Activated CD4-positive, alpha-beta T cell treated with anti-CD3 and anti-CD28 coated beads, Interleukin-2, amount 50 U/mL, for 1 hour (primary cell): ENCODE data around the gene PITPNM3.

Experiments
- DNase-seq: peaks from one replicate; pipeline ENCODE4 v3.0.0-alpha.2; 2020

The PITPNM3 gene

GRCh38 chr17:6476076-6476809 lies 80.1 kb downstream of the PITPNM3 start:
- DNase-seq = no peak

- DNase-seq = no peak
Measured at GRCh38 chr17:6475411-6475810, 80.9 kb downstream of the PITPNM3 start.

DNA sequence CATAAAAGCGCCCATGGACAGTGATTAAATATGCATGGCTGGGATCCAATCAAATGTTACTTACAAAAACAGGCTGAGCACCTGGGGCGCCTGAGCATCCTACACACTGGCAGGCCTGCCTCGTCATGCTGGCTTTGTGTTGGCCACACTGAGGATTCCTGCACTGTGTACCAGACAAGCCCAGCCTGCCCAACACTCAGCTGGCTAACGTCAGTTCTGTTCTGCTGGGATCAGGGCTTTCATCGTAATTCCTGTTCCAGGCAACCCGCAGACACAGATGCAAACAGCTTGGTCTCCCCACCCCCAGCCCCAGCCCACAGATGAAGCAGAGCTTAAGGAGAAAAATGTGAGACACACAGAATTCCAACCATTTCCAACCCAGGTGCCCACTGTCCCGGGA lies 81.4 kb downstream of the PITPNM3 start:
- DNase-seq = no peak

GRCh38 chr17:6474376-6474775 lies 82.0 kb downstream of the PITPNM3 start:
- no peak for DNase-seq

DNA sequence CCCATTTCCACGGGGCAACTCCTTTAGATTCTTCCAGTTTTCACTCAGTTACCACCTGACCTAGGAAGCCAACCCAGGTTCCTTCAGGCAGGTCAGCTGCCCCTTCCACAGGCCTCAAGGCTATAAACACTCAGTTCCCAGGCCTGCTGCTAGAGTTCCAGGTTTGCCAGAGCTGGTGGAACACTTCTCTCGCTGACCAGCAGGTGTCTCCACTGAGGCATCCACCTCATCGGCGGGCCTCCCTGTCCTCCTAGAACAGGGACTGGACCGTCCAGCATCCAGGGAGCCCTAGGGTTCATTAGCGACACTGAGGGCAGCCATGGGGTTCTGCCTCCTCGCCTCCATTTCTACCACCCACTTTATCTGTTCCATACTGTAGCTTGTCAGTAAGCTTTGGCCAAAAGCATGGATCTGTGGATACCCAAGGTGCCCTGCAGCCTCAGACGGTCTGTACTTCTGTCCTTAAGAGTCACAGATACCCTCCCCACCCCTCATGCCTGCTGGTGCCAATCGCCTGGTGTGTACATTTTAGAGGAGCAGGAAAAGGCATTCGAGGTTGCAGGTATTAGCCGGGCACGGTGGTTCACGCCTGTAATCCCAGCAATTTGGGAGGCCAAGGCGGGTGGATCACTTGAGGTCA lies 83.1 kb downstream of the PITPNM3 start:
- peak; percentile 65 for DNase-seq

DNA sequence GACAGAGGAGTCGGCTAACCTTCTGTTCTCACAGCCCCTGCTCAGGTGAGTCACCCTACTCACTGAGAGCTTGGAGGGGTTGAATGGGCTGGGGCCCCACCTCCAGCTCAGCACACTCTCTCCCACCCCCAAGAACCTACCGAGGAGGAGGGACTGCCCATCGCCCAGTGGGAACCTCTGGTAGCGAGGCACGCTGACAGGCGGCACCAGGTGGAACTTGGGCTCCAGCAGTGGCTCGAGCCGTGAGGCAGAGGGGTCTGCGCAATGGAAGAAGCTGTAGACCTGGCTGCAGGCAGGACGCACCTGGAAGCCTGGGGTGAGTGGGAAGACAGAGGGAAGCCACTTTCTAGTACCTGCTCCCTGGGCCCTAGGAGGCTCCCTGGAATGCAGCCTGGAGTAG lies 83.8 kb downstream of the PITPNM3 start:
- no peak for DNase-seq

DNA sequence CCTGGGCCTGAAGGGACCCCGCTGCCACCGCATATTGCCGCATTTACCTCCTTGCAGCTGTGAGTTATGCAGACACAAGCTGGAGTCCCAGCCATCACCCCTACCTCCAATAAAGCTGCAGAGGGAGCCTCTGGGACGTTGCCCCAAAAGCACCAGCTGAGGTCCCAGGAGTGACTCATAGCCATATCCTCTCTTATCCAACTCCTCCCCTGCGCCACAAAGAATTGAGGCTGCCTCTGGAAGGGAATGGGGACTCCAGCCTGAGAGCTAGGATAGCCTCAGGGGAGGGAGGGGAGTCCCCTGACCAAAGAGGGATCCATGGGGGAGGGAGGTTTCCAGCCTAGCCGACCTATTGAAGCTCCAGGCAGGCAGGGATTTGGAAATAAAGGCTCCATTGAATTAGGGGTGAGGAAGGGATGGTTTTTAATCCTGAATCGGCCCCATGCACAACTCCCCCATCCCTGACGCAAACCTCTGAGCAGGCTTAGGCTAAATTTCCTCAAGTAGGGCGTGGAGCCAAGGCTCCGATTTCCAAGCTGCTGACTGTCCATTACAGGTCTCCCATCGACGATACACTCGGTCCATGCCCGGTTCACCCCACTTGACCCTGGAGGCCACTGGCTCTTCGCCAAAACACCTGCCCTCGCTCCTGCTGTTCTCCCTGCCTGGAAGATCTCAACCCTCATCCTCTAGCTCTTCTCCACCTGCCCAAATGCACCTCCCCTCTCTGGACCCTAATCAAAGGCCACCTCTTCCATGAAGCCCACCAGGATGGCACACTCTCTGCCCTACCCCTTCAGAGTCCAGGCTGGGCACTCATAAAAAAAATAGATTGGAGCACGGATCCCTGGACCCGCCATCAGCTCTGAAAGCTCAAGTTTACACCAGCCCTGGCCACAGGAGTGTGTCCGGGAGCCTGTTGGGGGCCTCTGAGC lies 84.6 kb downstream of the PITPNM3 start:
- DNase-seq = no peak

- DNase-seq = no peak
Measured at GRCh38 chr17:6470751-6471521, 85.4 kb downstream of the PITPNM3 start.

GRCh38 chr17:6470146-6470718 lies 86.1 kb downstream of the PITPNM3 start:
- DNase-seq = no peak

DNA sequence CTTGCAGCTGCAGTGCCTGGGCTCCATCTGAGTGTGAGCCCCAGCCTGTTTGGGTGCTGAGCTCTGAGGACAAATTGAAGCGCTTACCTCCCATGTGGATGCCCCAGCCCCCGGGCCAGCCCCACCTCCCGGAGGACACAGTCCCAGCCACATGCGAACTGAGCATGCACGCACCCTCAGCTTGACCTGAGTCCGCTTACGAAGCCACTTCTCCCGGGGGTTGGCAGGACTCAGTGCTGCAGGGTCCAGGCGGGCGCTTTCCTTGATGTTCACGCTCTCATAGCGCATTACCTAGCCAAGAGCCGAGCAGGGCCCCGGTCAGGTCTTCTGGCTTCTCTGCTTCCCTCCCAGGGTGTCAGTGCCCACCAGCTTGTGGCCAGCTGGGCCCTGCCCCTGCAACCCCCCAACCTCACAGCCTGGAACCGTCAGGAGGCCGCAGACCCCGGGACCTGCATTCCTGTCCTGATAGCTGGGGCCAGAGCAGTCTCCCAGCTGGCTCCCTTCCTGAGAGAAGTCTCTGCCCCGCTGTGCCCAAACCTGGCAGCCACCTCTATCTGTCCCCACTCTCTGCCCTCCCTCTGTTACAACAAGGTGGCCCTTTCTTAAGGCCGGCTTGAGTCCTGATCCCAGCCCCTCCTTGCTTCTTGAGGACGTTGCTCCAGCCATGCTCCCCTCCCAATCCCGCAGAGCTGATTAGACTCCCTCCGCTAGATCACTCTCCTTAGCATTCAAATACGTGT lies 88.1 kb downstream of the PITPNM3 start:
- no peak for DNase-seq

DNA sequence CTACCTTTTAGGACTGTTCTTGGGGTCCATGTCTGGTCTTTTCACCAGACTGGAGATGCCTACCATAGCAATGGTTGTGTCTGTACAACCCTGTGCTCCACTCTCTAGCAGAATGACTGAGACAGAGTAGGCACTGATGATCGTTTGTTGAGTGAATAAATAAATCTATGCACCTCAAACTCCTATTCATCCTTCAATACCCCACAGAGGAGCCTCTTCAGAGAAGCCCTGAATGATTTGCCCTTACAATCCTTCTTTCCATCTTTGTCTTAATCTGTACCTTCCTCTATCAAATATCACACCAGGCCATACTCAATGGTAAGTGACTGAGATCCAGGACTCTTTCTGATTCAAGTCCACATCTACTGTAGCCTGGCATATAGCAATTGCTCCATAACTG lies 88.8 kb downstream of the PITPNM3 start:
- no peak for DNase-seq

- DNase-seq = no peak
Measured at GRCh38 chr17:6465206-6466003, 91.0 kb downstream of the PITPNM3 start.

DNA sequence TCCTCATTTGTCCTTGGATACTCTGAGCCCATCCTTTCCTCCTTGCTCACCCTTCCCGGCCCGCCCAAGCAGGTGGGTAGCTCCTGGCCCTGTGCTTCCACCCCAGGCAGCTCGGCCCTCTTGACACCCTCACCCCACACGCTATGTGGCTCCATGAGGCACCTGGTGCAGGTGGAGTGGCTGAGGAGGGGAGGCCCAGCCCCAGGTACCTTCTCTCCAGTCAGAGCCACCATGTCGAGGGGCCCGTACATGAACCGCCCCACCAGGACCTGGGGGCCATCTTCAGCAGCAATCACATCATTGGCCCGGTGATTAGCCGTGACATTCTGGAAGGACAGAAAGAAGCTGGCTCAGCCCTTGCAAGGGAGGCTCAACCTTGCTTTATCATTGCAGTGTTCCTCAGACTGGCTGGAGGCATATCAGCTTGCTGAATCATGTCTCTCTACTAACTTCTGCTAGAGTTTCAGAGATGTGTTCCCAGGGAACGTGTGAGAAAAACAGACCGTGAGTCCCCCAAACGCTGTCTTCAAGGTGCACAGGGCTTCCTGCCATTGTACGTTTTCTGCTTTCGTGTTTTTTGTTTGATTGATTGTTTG lies 91.8 kb downstream of the PITPNM3 start:
- DNase-seq = no peak

DNA sequence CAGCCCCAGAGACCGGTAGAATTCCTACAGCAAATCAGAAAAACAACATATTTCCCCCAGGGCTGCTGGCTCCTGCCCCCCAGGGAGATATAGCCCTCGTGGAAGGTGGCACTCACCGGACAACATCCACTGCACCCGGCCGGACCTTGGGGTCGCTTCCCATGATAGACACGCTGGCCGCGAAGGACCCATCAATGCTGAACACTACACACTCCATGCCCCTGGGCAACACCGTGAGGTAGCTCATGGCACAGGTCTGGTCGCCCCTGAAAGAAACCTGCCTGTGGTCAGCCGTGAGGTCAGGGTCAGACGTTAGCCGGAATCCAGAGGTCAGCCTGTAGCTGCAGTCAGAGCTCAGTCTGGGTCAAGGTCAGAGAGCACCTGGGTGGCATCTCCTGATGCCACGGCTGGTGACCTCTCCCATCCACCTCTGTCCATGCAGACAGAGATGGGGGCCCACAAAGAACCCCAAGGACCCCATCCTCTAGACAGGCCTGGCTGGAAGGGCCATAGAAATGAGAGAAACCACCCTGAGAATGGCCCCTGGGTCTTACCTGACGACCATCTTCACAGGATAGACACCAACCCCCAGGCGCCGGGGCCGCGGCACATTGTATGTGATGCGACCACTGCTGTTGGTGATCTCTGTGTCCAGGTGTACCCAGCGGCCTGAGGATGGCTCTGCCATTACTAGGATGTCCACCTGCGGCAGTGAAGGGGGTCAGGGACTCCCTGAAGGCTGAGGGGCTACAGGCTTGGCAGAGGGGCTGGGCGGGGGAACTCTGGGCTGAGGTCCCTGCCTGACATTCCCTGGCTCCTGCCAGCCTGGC lies 92.5 kb downstream of the PITPNM3 start:
- no peak for DNase-seq

DNA sequence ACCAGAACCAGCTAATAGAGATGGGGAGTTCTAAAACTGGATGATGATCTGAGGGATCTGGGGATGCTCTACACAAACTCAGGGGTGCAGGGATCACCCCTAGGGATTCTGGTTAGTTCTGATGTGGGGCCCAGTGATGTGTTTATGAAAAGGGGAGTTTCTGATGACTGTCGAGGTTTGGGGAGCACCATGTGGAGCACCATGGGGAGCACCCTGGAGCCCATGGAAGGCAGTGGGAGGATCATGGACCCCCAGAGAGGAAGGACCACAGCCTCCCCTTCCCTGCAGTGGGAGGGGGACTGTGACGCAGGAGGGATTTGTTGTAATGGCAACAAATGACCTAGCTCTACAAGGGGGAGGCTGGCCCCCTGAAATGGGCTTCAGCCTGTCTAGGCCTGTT lies 93.7 kb downstream of the PITPNM3 start:
- no peak for DNase-seq

DNA sequence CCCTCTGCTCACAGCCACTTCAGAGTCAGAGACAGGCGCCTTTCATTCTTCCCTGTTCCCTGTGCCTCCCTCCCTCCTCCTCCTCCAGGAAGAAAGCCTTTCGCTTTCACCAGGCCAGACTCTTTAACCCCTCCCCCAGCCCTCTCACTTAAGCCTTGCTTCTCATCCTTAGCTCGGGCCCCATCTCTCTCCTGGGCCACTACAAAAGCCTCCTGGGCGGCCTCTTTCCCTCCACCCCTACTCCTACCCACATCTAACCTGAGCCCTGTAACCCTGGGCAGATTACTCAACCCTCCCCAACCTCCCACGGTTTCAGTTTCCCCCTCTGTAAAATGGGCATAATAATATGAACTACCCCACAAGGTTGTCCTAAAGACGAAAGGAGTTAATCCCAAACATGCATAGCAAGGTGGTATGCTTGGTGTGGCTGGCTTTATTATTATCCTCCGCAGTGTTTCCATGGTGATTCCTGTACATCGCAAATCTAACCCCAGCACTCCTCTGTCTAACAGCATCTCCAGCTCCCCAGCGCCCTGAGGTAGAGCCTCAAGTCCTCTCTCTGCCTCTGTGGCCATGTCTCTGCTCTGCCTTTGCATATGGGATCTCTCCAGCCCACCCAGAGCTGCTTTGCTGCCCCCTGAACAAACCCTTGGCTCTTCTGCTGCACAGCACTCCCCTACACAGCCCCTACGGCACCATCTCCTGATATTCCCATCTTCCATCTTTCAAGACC lies 94.4 kb downstream of the PITPNM3 start:
- DNase-seq = no peak

DNA sequence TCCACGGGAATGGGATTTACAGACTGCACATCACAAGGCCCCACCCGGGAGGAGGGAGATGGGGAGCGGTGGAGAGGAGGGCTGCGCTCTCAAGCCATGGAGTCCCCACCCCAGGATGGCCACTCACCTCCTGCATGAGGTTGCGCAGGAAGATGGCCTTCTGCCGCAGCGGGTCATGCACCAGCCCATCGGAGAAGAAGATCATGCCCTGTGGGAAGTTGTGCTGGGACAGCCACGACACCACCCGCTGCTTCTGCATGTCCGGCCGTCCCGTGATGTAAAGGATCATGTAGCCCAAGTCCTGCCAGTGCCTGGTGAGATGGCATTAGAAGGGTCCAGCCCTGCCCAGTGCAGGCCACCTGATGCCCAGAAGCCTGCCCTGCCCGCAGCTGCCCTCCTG lies 95.1 kb downstream of the PITPNM3 start:
- DNase-seq = no peak

DNA sequence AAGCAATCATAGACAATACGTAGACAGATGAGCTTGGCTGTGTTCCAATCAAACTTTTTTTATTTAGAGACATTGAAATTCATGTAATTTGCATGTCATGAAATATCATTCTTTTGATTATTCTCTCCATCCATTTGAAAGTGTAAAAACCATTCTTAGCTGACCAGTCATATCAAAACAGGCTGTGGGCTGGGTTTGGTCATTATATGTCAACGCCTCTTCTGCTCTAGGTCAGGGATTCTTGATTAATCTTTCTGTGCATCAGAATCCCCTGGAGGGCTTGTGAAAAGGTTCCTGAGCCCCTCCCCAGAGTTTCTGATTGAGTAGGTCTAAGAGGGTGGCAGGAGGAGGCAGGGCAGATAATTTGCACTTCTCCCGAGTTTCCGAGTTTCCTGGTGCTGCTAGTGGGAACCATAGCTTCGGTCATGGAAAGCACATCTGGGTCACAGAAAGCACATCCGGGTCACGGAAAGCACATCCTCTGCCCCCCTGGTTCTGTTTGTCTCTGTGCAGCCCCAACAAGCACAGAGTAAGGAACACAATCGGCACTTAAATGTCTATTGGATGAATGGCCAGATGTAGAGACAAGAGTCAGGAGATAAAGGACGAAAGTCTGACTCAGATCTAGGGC lies 95.7 kb downstream of the PITPNM3 start:
- no peak for DNase-seq
